ENCODE data around the gene DCHS1.

The DCHS1 gene

DNA sequence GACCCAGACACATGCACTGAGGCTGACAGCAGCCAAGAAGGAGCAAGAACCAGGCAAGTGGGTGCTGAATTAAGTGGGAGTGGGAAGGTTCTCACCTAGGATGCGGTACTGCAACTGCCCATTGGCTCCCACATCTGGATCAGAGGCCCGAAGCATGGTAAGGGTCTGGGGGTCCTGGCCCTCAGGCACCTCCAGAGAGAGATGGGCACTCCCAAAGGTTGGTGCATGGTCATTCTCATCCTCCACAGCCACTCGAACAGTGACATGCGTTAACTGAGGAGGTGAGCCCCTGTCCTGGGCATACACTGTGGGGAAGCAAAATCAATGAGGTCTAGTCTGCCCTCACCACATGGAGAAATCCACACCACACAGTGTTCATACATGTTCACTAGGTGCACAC, 27.1 kb downstream of the DCHS1 start:
- no peak for DNase-seq (ENCODE audit: low read depth in 2 of 2)

DNA sequence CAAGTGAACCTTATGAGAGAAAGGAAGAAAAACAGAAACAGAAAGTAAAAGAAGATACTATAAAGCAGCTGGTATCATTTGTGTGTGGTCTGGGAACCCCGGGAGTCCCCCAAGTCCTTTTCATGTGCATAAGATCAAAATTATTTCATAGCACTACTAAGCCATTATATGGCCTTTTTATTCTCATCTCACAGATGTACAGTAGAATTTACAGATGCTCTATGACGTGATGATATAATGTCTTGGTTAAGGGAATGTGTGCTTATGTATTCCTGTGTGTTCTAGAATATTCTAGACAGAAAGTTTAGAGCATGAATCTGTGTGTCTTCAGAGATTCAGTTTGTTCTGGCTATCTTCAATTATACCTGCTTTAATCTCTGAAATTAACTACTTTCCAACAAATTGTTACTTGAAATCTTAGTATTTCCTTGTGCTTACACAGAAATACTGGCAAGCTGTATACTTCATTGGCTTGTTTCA, 27.8 kb downstream of the DCHS1 start:
- no peak for DNase-seq (ENCODE audit: low read depth in 2 of 2)

- DNase-seq (ENCODE audit: low read depth in 2 of 2) = no peak
Measured at GRCh38 chr11:6626971-6627761, 28.4 kb downstream of the DCHS1 start.

DNA sequence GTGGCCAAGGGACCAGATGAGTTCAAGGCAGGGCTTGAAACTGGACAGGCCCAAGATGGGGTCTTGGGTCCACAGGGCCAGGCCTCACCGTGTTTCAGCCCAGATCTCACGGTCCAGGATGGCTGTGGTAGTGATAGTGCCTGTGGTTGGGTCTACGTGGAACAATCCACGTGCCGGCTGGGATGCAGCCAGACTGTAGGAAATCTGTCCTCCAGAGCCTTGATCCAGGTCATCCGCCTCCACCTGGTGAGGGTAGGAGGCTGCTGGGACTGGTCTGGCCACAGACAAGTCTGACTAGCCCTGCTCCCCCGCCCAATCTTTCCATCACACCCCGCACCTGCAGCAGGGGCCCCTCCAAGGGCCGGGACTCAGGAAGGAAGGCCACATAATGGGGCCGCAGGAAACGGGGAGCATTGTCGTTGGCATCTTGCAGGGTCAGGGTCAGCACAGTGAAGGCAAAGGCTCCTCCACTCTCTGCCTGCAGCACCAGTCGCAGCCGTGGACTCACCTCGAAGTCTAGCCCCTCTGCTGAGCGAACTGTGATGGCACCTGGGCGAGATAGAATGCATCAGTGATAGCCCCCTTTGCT, 29.7 kb downstream of the DCHS1 start:
- DNase-seq (ENCODE audit: low read depth in 2 of 2) = no peak

DNA sequence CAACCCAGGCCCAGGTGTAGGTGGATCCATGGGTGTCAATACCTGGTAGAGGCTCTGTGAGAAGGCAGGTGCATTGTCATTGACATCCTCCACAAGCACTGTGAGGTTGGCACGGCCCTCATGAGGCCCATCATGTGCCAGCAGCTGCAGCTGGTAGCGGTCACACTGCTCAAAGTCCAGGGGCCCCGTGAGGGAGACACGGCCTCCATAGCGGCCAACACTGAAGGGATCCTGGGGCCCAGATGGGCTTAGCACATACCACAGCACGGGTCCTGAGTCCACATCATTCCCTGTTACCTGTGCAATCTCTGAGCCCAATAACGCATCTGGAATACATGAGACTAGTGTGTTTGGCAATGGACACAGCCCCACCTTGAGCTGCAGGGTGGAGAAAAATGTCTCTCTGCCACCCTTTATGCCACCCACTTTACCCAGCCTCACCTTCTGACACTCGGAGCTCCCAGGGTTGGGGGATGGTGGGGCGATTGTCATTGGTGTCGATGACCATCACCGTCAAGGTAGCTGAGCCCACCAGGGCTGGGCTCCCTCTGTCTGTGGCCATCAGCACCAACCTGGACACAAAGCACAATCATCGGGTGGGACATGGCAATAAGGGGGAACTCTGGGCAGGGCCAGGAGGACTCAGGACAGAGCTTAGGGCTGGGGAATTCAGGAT, 30.3 kb downstream of the DCHS1 start:
- DNase-seq (ENCODE audit: low read depth in 2 of 2) = no peak

- DNase-seq (ENCODE audit: low read depth in 2 of 2) = no peak
Measured at GRCh38 chr11:6623391-6624363, 31.9 kb downstream of the DCHS1 start.

GRCh38 chr11:6622261-6623171, 33.1 kb downstream of the DCHS1 start:
- DNase-seq (ENCODE audit: low read depth in 2 of 2) = no peak

- DNase-seq (ENCODE audit: low read depth in 2 of 2) = no peak
Measured at GRCh38 chr11:6621711-6622211, 33.8 kb downstream of the DCHS1 start.

GRCh38 chr11:6620636-6621035, 35.0 kb downstream of the DCHS1 start:
- DNase-seq (ENCODE audit: low read depth in 2 of 2) = no peak

DNA sequence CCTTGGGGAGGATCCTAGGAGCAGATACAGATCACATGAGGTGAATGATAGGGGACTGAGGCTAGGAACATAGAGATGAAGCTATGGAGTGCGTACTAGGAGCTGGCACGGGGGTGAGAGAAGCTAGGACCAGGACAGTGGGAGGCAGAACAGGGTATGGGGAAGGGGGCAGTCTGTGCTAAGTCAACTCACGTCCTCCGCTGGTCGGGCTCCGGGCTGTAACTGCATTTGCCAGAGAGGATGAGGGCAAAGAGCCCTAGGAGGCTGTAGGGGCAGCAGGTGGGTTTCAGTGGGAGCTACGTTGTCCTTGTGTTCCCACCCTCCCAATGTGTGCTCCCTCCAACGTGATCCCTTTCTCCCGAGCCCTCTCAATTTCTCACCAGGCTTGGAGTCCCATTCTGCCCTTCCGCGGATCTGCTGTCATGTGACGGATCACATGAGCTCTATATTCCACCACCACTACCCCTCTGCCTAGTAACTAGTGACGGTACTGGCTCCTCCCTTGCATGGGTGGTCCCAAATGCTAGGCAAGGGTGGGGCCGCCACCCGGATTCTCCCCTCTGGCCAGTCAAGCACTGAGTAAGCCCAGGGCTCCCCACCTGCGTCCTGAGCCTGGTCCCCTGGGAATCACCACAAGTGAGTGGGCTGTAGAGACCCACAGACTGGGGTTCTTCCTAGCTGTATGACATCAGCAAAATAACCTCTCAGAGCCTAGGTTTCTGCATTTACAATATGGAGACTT, 36.4 kb downstream of the DCHS1 start, which contains the start of gene TPP1:
Gene TPP1, minus strand, starts transcription at position 419 of the 742 bp plus-strand sequence. Its CDS starts 22 bp downstream, at position 397.
- DNase-seq (ENCODE audit: low read depth in 2 of 2) = peak; percentile 82 to 83

GRCh38 chr11:6618117-6619003, 37.2 kb downstream of the DCHS1 start:
- DNase-seq (ENCODE audit: low read depth in 2 of 2) = peak; percentile 31 to 40

DNA sequence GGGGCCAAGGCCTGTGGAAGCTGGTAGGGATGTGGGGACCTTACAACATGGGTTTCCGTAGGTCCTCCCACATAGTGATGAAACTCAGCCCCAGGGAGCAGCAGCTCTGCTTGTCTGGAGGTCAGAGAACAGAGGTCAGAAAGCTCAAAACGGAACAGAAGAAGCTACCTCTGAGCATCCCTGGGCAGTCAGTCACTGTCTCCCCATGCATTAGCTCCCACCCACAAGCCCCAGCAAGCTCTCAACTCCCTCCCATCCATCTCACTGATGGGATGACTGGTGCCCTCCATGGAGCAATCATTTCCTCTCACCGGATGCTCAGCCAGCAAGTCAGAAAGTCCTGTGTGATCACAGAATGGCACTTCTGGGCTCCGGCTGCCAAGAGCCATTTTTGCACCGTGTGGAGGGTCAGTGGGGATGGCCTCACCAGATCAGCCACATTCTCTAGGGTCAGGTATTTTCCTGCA, 38.3 kb downstream of the DCHS1 start:
- DNase-seq (ENCODE audit: low read depth in 2 of 2) = no peak

GRCh38 chr11:6616596-6617250, 38.9 kb downstream of the DCHS1 start:
- no peak for DNase-seq (ENCODE audit: low read depth in 2 of 2)

- no peak for DNase-seq (ENCODE audit: low read depth in 2 of 2)
Measured at GRCh38 chr11:6615882-6616585, 39.6 kb downstream of the DCHS1 start.

GRCh38 chr11:6615046-6615445, 40.6 kb downstream of the DCHS1 start:
- DNase-seq (ENCODE audit: low read depth in 2 of 2) = no peak

DNA sequence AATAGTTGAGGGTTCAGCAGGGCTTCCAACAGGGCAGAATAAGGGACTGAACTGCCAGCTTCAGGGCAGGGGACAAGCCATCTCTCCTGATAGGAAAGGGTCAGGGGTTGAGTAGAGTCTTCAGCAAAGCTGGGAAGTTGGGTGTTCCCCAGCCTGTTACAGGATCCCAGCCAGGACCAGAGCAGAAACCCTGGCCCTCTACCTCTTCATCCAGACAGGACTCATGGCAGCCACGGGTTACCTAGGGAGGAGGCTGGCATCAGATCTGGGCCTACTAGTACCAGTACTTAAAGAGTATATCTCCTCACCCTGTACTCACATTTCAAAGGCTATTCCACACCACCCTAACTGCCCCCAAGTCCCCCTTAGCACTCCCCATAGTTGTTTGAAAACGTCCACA, 41.2 kb downstream of the DCHS1 start:
- DNase-seq (ENCODE audit: low read depth in 2 of 2) = no peak

DNA sequence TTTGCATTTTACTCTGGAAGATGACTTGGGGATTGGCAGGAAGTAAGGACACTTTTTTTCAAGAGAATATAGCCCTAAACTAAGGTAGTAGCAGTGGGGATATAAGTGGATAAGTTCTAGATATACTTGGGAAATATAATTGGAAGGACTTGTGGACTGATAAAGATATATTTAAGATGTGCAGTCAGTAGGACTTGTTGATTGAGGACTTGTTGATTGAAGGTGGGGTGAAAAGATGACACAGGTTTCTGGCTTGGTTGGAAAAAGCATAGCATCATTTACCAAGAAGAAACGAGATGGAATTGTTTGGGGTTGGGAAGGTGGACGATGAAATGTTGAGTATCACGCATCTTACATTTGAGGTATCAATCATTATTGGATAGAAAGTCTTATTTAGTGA, 42.1 kb downstream of the DCHS1 start:
- DNase-seq (ENCODE audit: low read depth in 2 of 2) = no peak

Data from stimulated activated CD8-positive, alpha-beta memory T cell treated with anti-CD3 and anti-CD28 coated beads, Interleukin-7, amount 100 ng/mL, for 1 hour (primary cell).